T-cell (primary cell): Measurements from ENCODE around the gene FBXO31. TPM values are rescaled to one million over a fixed set of nuclear protein-coding genes. Genes with fewer than 3 reads are reported as not detected.

Experiments used
- ATAC-seq, 4 experiments: fragments of 200-7000 bp in 3 of 4; fragments of 150-1000 bp in 1 of 4; cut with Tn5 transposase; replicated peaks in 1 of 4; 1 replicate in 3 of 4; 2 replicates in 1 of 4; pipeline ENCODE4 v1.10.0; 2021; ENCODE audit warnings: moderate library complexity in 3 of 4, mild to moderate bottlenecking in 2 of 4, moderate number of reproducible peaks in 1 of 4
- CTCF ChIA-PET, 2 donors: fragments of 300-600 bp; sonication (Branson Sonifier 250); formaldehyde crosslinking; loops; one replicate each; lab custom pipeline; 2022; ENCODE audit warnings: antibody characterized with exemption in 2 of 2; lab: Charles Lee
- POLR2A ChIA-PET, 2 donors: fragments of 300-600 bp; sonication (Branson Sonifier 250); formaldehyde crosslinking; loops; one replicate each; lab custom pipeline; 2022; ENCODE audit warnings: antibody characterized with exemption in 2 of 2; lab: Charles Lee
- DNase-seq, 35 experiments: peaks; one replicate each; pipeline versions ENCODE4 v3.0.0 to v3.0.0-alpha.2; 2013 to 2023
- H3K27ac ChIP-seq: one replicate; pipeline ENCODE4 v1.5.1; 2013; ENCODE audit warnings: low read length
- H3K27me3 ChIP-seq, 2 experiments: replicated peaks in 1 of 2; 1 replicate in 1 of 2; 2 replicates in 1 of 2; pipeline versions ENCODE4 v1.6.1 to v1.7.0; 2013; ENCODE audit warnings: low read length in 1 of 2, mixed read lengths in 1 of 2; ENCODE audit not compliant: control insufficient read depth in 2 of 2, insufficient read depth in 2 of 2; ENCODE audit errors: extremely low read depth in 1 of 2
- H3K36me3 ChIP-seq, 2 donors: 1 replicate in 1 of 2; 2 replicates in 1 of 2; pipeline versions ENCODE4 v1.6.1 to v1.7.0; 2013; ENCODE audit warnings: low read length in 1 of 2; ENCODE audit not compliant: control insufficient read depth in 2 of 2, insufficient read depth in 1 of 2; ENCODE audit errors: extremely low read depth in 1 of 2
- H3K4me1 ChIP-seq, 2 experiments: 1 replicate in 1 of 2; 2 replicates in 1 of 2; pipeline versions ENCODE4 v1.6.1 to v1.7.0; 2013; ENCODE audit warnings: low read length in 2 of 2, mixed read lengths in 1 of 2; ENCODE audit not compliant: insufficient read depth in 2 of 2, control insufficient read depth in 1 of 2; ENCODE audit errors: extremely low read depth in 1 of 2
- H3K4me3 ChIP-seq, 2 donors: 1 replicate in 1 of 2; 2 replicates in 1 of 2; pipeline versions ENCODE4 v1.5.1 to v1.7.0; 2013; ENCODE audit warnings: mild to moderate bottlenecking in 2 of 2, low read length in 1 of 2, moderate library complexity in 1 of 2; ENCODE audit not compliant: control insufficient read depth in 1 of 2; ENCODE audit errors: extremely low read depth in 1 of 2
- H3K9me3 ChIP-seq: 2 replicates; pipeline ENCODE4 v1.7.0; 2013
- H3K27ac Mint-ChIP-seq, 2 donors: one replicate each; pipeline ENCODE4 v1.8.0; 2020 to 2021; ENCODE audit warnings: mild to moderate bottlenecking in 2 of 2, mixed read lengths in 2 of 2
- H3K27me3 Mint-ChIP-seq, 2 donors: one replicate each; pipeline ENCODE4 v1.8.0; 2021 to 2022; ENCODE audit warnings: mixed read lengths in 2 of 2
- H3K36me3 Mint-ChIP-seq: one replicate; pipeline ENCODE4 v1.8.0; 2021; ENCODE audit warnings: mixed read lengths
- H3K4me1 Mint-ChIP-seq, 3 donors: one replicate each; pipeline ENCODE4 v1.8.0; 2020 to 2022; ENCODE audit warnings: mixed read lengths in 3 of 3, mild to moderate bottlenecking in 1 of 3
- H3K4me3 Mint-ChIP-seq, 3 donors: one replicate each; pipeline ENCODE4 v1.8.0; 2020 to 2022; ENCODE audit warnings: mild to moderate bottlenecking in 3 of 3, mixed read lengths in 3 of 3, moderate library complexity in 3 of 3
- H3K9me3 Mint-ChIP-seq, 3 donors: one replicate each; pipeline ENCODE4 v1.8.0; 2020 to 2022; ENCODE audit warnings: mixed read lengths in 3 of 3
- WGBS: methylation state at CpG from one replicate; pipeline ENCODE4 v1.1.5; 2013; ENCODE audit warnings: missing lambda C conversion rate; ENCODE audit not compliant: insufficient coverage; 5-methylcytosine and 5-hydroxymethylcytosine counted together
- total RNA-seq, 35 experiments: library from RNA in 6 of 35; stranded (reverse) in 6 of 35; fragments of 120-200 nt in 1 of 35; gene quantifications; one replicate each; pipeline versions ENCODE4 v1.2.1 to v1.2.4 and lab custom pipeline; 2013 to 2026

Gene FBXO31
- total RNA-seq, 5 donors from 2014 or later (not counting 1 experiment from before 2014, with no cell fraction given): 34.7 to 67.2 (median 55.6) TPM

DNA sequence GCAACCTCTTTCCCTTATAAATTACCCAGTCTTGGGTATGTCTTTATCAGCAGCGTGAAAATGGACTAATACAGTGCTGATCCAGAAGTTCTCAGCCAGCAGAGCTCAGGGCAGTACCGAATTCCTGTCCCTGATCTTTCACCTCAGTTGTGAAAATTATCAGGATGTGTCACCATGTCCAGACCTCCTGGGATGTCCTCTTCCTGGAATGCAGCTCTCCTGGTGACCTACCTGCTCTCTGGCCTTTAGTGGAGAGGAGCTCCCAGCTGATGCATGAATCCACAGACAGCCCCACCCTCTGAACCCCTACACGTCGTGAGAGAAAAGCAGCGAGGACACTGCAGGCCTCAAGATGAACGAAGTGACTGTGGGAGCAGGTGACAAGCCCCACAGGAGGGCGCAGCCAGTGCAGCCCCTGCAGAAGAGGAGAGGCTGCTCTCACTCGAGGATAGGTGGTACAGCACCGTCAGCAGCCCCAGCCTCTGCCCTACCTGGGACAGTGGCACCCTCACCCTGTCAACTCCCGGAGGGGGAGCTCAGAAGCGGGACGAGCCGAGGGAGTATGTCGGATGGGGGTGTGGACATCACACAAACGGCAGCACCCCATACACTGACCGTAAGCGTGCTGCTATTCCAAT, 44.4 kb downstream of the FBXO31 start:
- CTCF ChIA-PET: no interaction called here
- DNase-seq: no peak
- H3K36me3 Mint-ChIP-seq: peaks cover 31% of the 10 kb centered on the region

DNA sequence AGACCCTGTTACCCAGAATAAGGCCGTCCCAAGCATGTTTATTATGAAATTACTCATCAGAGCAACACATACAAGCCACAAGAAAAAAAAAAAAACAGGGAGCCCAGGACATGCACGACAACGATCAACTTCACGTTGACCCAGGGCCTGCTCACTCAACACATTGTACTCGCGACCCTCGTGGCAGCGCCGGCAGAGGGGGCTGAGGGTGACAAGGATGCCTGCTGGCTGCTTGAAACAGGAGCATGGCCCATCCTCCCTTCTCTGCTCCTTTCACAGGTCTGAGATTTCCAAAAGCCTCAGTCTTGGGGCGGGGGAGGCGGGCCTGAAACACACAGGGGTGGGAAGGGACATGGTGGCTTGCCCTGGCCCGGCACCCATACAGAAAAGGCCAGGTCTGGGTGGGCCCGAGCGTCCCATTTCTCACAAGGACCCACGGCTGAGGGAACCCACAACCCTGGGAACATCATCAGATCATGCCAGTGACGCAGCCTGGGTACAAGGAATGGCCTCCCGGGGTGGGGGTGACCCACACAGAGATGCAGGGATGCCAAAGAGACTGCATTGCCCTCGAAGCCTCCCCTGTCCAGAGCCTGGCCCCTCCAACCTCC, 45.3 kb downstream of the FBXO31 start:
- no peak overlapping the region for H3K4me3 Mint-ChIP-seq
- no peak overlapping the region for H3K27ac Mint-ChIP-seq
- Histone ChIP-seq H3K36me3 (peaks cover 35 to 52% of the 10 kb centered on the region in 2 donors), H3K9me3 (no peaks in the 10 kb centered on the region), H3K27me3 (no peaks in the 10 kb centered on the region), H3K27ac (no peak overlapping the region), H3K4me1 (peaks cover 0 to 4% of the 10 kb centered on the region in 2 experiments), H3K4me3 (no peak overlapping the region)
- no peaks in the 10 kb centered on the region for H3K9me3 Mint-ChIP-seq
- peaks cover 28% of the 10 kb centered on the region for H3K36me3 Mint-ChIP-seq
- CTCF ChIA-PET: no interaction called here
- peaks cover 15 to 26% (median 25%) of the 10 kb centered on the region in 3 donors for H3K4me1 Mint-ChIP-seq
- ATAC-seq (no peak), DNase-seq (no peak)
- POLR2A ChIA-PET: no interaction called here
- no peaks in the 10 kb centered on the region for H3K27me3 Mint-ChIP-seq
- WGBS: 97% methylated on average over 10 of the region's 18 CpGs

More for the DNA sequence above, 44.4 kb downstream of the FBXO31 start:
- Mint-ChIP-seq H3K27me3 (no peaks in the 10 kb centered on the region), H3K4me1 (peaks cover 17 to 33% (median 33%) of the 10 kb centered on the region in 3 donors), H3K9me3 (no peaks in the 10 kb centered on the region), H3K27ac (no peak overlapping the region), H3K4me3 (no peak overlapping the region)
- ATAC-seq: no peak
- Histone ChIP-seq H3K27me3 (no peaks in the 10 kb centered on the region), H3K36me3 (peaks cover 30 to 55% of the 10 kb centered on the region in 2 donors), H3K27ac (no peak overlapping the region), H3K9me3 (no peaks in the 10 kb centered on the region), H3K4me1 (peaks cover 0 to 6% of the 10 kb centered on the region in 2 experiments), H3K4me3 (no peak overlapping the region)
- POLR2A ChIA-PET: no interaction called here
- WGBS: 95% methylated on average over 12 of the region's 17 CpGs

DNA sequence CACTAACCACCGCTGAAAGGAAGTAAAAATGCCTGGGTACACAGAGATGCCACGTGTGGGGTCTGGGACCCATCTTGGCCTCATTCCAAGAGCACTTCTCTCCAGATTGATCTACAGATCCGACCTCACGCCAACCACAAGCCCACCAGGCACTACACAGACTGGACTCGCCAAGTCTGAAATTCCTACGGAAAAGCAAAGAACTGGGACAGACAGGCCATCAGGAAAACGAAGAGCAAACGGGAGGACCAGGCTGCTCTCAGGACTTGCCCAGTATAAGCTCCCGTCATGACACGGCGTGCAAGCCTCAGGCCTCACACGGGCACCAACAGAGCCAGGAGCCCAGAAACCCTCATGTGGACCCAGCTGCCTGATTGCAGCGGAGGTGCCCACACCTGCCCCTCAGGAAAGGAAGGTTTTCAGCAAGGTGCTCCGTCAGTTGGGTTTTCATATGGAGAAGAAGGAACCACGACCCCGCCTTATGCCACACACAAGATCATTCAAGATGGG, 46.3 kb downstream of the FBXO31 start:
- DNase-seq (no peak), ATAC-seq (no peak)
- ChIA-PET POLR2A (no interaction called here), CTCF (no interaction called here)
- WGBS: 64% methylated on average over 13 of the region's 16 CpGs
- Mint-ChIP-seq H3K36me3 (peaks cover 24% of the 10 kb centered on the region), H3K9me3 (no peaks in the 10 kb centered on the region), H3K27ac (peak overlapping the region; percentile 45 to 71), H3K27me3 (no peaks in the 10 kb centered on the region), H3K4me3 (peak overlapping the region in 1 of 3 donors; percentile 18), H3K4me1 (peaks cover 15 to 26% (median 21%) of the 10 kb centered on the region in 3 donors)
- H3K4me1 ChIP-seq: peaks cover 0 to 4% of the 10 kb centered on the region in 2 experiments
- H3K4me3 ChIP-seq: no peak overlapping the region
- no peak overlapping the region for H3K27ac ChIP-seq
- H3K27me3 ChIP-seq: no peaks in the 10 kb centered on the region
- peaks cover 31 to 47% of the 10 kb centered on the region in 2 donors for H3K36me3 ChIP-seq
- no peaks in the 10 kb centered on the region for H3K9me3 ChIP-seq

DNA sequence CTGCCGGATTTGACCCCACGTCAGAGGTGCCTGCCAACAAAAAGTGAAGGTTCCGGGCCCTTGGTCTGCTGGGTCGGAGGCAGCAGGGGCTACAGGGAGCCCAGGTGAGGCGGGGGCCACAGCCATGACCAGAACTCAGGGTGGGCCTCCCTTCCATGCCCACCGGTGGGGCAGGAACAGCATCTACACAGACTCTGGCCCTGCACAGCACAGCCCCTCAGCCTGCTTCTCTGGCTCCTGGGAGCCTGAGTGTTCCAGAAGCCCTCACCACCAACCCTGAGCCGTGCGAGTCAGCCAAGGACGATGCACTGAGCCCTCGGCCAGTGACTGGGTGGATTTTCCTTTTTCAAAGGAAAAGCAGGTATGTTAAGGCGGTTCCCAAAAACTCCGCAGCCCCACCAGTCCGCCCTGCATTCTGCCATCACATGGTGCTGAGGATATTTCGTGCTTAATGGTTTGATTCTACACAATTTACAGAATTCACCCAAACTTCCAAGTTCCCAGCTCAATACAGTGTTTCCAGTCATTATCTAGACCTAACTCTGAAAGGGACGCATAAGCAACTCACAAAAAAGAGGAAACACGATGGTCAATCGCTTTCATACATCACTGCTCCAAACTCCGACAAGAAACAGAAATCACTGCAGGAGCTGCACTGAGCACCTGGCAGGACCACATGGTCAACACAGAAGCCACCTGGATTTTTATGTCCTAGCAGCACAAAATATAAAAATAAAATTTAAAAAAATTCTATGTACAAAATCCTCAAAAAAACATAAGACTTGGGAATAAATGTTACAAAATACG, 46.9 kb downstream of the FBXO31 start:
- Histone ChIP-seq H3K9me3 (no peaks in the 10 kb centered on the region), H3K4me1 (peaks cover 0 to 4% of the 10 kb centered on the region in 2 experiments), H3K27ac (no peak overlapping the region), H3K4me3 (no peak overlapping the region), H3K27me3 (no peaks in the 10 kb centered on the region), H3K36me3 (peaks cover 35 to 45% of the 10 kb centered on the region in 2 donors)
- H3K27ac Mint-ChIP-seq: no peak overlapping the region
- peaks cover 22% of the 10 kb centered on the region for H3K36me3 Mint-ChIP-seq
- no peaks in the 10 kb centered on the region for H3K9me3 Mint-ChIP-seq
- ChIA-PET POLR2A (no interaction called here), CTCF (no interaction called here)
- WGBS: 93% methylated on average over 10 of the region's 19 CpGs
- H3K4me1 Mint-ChIP-seq: peaks cover 15 to 26% (median 21%) of the 10 kb centered on the region in 3 donors
- DNase-seq: no peak
- H3K4me3 Mint-ChIP-seq: peak overlapping the region in 1 of 3 donors; percentile 18
- ATAC-seq: no peak
- no peaks in the 10 kb centered on the region for H3K27me3 Mint-ChIP-seq

DNA sequence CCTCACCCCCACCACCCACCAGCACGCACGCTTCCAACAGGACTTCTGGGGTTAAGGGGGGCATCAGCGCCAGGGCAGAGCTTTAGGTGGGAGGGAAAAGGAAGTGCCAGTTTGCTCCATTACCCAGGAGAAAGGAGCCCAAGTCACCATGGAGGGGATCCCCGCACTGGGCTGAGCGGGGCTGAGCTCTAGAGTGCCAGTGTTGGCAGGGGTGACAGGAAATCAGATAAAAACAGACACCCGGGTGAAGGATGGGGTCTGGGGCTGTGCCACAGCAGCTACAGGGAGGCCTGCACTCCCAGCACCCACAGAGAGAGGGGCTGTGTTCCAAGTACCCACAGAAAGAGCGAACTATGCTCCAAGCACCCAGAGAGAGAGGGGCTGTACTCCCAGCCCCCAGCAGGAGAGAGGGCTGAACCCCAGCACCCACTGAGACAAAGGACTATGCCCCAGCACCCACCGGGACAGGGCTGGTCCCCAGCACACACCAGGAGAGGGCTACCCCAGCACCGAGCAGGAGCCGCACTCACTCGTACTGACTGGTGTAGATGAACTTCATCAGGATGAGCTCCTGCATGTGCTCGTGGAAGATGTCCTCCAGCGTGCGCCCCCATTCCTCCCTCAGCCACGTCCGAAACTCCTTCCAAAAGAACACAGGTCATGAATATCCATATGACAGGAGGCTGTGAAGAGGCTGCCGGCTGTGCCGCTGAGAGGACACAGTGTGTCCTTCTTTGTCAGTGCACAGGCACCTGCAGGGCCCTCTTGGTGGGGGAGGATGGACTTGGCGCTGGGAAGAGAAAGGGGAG, 47.7 kb downstream of the FBXO31 start:
- 86% methylated on average over 11 of the region's 19 CpGs for WGBS
- no peak overlapping the region for H3K4me3 Mint-ChIP-seq
- peaks cover 21% of the 10 kb centered on the region for H3K36me3 Mint-ChIP-seq
- Histone ChIP-seq H3K9me3 (no peaks in the 10 kb centered on the region), H3K4me1 (peaks cover 0 to 4% of the 10 kb centered on the region in 2 experiments), H3K4me3 (no peak overlapping the region), H3K27ac (no peak overlapping the region), H3K27me3 (no peaks in the 10 kb centered on the region), H3K36me3 (peaks cover 36 to 50% of the 10 kb centered on the region in 2 donors)
- no peaks in the 10 kb centered on the region for H3K9me3 Mint-ChIP-seq
- H3K27me3 Mint-ChIP-seq: no peaks in the 10 kb centered on the region
- no peak overlapping the region for H3K27ac Mint-ChIP-seq
- ATAC-seq (no peak), DNase-seq (no peak)
- ChIA-PET POLR2A (no interaction called here), CTCF (no interaction called here)
- H3K4me1 Mint-ChIP-seq: peaks cover 12 to 26% (median 19%) of the 10 kb centered on the region in 3 donors
